ENCODE results near the gene IFFO2. TPM values are rescaled to one million over a fixed set of nuclear protein-coding genes. Genes with fewer than 3 reads are reported as not detected.

The IFFO2 gene
- total and polyA plus RNA-seq, 2 experiments from 2014 or later: 0.71 to 7.5 TPM

DNA sequence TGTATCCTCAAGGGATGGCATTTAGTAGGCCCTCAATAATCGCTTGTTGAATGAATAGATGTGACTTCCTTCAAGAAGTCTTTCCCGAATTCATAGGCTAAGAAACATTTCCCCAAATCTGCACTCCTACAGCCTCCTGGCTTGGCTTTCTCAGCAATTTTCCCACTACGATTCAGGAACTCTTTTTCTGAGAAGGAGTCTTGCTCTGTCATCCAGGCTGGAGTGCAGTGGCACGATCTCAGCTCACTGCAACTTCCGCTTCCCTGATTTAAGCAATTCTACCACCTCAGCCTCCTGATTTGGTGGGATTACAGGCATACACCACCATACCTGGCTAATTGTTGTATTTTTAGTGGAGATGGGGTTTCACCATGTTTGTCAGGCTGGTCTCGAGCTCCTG, 37.9 kb upstream of the IFFO2 start:
- Histone ChIP-seq H3K27me3 (ENCODE audit: insufficient read depth) (no peaks in the 10 kb centered on the region), H3K4me3 (no peak overlapping the region), H4K20me1 (replicated peaks; ENCODE audit: insufficient read depth) (no peaks in the 10 kb centered on the region), H3K27ac (ENCODE audit: low read depth) (no peak overlapping the region), H3K4me2 (no peak overlapping the region), H3K36me3 (ENCODE audit: insufficient read depth) (no peaks in the 10 kb centered on the region), H2AFZ (no peak overlapping the region), H3K79me2 (replicated peaks; ENCODE audit: insufficient read depth) (no peaks in the 10 kb centered on the region), H3K4me1 (ENCODE audit: insufficient read depth) (no peaks in the 10 kb centered on the region), H3K9me2 (ENCODE audit: insufficient read depth) (no peaks in the 10 kb centered on the region; the same call in 1 of the 2 replicates), H3F3A (replicated peaks; ENCODE audit: low read depth) (no peaks in the 10 kb centered on the region)
- Mint-ChIP-seq H3K9me3 (no peaks in the 10 kb centered on the region), H3K4me3 (no peak overlapping the region), H3K27me3 (ENCODE audit: insufficient read depth, low read depth, poor library complexity) (no peaks in the 10 kb centered on the region), H3K36me3 (ENCODE audit: low read depth) (no peaks in the 10 kb centered on the region), H3K27ac (no peak overlapping the region), H3K4me1 (no peaks in the 10 kb centered on the region)
- ATAC-seq (no peak), DNase-seq (ENCODE audit: low spot score) (no peak)
- TF ChIP-seq CREB1 (CRISPR knock-in tag; IDR thresholded peaks at IDR 0.05; ENCODE audit: low read depth) (no peak), EZH2phosphoT487 (IDR thresholded peaks at IDR 0.05; ENCODE audit: unreplicated experiment) (no peak), ZNF114 (CRISPR knock-in tag; IDR thresholded peaks at IDR 0.05) (no peak), JUNB (IDR thresholded peaks at IDR 0.05; ENCODE audit: unreplicated experiment) (no peak), ZNF331 (CRISPR knock-in tag; IDR thresholded peaks at IDR 0.05; ENCODE audit: low read depth) (no peak), EZH2 (IDR thresholded peaks at IDR 0.05; ENCODE audit: low read depth, unreplicated experiment) (no peak), NANOG (IDR thresholded peaks at IDR 0.05; ENCODE audit: borderline replicate concordance) (no peak), STAT1 (IDR thresholded peaks at IDR 0.05; ENCODE audit: unreplicated experiment) (no peak), POLR2AphosphoS5 (IDR thresholded peaks at IDR 0.05; ENCODE audit: low read depth) (no peak)
- TF ChIP-seq, protein P1, sequence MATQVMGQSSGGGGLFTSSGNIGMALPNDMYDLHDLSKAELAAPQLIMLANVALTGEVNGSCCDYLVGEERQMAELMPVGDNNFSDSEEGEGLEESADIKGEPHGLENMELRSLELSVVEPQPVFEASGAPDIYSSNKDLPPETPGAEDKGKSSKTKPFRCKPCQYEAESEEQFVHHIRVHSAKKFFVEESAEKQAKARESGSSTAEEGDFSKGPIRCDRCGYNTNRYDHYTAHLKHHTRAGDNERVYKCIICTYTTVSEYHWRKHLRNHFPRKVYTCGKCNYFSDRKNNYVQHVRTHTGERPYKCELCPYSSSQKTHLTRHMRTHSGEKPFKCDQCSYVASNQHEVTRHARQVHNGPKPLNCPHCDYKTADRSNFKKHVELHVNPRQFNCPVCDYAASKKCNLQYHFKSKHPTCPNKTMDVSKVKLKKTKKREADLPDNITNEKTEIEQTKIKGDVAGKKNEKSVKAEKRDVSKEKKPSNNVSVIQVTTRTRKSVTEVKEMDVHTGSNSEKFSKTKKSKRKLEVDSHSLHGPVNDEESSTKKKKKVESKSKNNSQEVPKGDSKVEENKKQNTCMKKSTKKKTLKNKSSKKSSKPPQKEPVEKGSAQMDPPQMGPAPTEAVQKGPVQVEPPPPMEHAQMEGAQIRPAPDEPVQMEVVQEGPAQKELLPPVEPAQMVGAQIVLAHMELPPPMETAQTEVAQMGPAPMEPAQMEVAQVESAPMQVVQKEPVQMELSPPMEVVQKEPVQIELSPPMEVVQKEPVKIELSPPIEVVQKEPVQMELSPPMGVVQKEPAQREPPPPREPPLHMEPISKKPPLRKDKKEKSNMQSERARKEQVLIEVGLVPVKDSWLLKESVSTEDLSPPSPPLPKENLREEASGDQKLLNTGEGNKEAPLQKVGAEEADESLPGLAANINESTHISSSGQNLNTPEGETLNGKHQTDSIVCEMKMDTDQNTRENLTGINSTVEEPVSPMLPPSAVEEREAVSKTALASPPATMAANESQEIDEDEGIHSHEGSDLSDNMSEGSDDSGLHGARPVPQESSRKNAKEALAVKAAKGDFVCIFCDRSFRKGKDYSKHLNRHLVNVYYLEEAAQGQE (IDR thresholded peaks at IDR 0.05; ENCODE audit: unreplicated experiment): no peak
- TF ChIP-seq, protein P2, sequence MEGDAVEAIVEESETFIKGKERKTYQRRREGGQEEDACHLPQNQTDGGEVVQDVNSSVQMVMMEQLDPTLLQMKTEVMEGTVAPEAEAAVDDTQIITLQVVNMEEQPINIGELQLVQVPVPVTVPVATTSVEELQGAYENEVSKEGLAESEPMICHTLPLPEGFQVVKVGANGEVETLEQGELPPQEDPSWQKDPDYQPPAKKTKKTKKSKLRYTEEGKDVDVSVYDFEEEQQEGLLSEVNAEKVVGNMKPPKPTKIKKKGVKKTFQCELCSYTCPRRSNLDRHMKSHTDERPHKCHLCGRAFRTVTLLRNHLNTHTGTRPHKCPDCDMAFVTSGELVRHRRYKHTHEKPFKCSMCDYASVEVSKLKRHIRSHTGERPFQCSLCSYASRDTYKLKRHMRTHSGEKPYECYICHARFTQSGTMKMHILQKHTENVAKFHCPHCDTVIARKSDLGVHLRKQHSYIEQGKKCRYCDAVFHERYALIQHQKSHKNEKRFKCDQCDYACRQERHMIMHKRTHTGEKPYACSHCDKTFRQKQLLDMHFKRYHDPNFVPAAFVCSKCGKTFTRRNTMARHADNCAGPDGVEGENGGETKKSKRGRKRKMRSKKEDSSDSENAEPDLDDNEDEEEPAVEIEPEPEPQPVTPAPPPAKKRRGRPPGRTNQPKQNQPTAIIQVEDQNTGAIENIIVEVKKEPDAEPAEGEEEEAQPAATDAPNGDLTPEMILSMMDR (conservative IDR thresholded peaks at IDR 0.05; ENCODE audit: low read depth in 2 of 2): no peak
- TF ChIP-seq, protein P3, sequence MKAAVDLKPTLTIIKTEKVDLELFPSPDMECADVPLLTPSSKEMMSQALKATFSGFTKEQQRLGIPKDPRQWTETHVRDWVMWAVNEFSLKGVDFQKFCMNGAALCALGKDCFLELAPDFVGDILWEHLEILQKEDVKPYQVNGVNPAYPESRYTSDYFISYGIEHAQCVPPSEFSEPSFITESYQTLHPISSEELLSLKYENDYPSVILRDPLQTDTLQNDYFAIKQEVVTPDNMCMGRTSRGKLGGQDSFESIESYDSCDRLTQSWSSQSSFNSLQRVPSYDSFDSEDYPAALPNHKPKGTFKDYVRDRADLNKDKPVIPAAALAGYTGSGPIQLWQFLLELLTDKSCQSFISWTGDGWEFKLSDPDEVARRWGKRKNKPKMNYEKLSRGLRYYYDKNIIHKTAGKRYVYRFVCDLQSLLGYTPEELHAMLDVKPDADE (IDR thresholded peaks at IDR 0.05): no peak
- TF ChIP-seq, protein P4, sequence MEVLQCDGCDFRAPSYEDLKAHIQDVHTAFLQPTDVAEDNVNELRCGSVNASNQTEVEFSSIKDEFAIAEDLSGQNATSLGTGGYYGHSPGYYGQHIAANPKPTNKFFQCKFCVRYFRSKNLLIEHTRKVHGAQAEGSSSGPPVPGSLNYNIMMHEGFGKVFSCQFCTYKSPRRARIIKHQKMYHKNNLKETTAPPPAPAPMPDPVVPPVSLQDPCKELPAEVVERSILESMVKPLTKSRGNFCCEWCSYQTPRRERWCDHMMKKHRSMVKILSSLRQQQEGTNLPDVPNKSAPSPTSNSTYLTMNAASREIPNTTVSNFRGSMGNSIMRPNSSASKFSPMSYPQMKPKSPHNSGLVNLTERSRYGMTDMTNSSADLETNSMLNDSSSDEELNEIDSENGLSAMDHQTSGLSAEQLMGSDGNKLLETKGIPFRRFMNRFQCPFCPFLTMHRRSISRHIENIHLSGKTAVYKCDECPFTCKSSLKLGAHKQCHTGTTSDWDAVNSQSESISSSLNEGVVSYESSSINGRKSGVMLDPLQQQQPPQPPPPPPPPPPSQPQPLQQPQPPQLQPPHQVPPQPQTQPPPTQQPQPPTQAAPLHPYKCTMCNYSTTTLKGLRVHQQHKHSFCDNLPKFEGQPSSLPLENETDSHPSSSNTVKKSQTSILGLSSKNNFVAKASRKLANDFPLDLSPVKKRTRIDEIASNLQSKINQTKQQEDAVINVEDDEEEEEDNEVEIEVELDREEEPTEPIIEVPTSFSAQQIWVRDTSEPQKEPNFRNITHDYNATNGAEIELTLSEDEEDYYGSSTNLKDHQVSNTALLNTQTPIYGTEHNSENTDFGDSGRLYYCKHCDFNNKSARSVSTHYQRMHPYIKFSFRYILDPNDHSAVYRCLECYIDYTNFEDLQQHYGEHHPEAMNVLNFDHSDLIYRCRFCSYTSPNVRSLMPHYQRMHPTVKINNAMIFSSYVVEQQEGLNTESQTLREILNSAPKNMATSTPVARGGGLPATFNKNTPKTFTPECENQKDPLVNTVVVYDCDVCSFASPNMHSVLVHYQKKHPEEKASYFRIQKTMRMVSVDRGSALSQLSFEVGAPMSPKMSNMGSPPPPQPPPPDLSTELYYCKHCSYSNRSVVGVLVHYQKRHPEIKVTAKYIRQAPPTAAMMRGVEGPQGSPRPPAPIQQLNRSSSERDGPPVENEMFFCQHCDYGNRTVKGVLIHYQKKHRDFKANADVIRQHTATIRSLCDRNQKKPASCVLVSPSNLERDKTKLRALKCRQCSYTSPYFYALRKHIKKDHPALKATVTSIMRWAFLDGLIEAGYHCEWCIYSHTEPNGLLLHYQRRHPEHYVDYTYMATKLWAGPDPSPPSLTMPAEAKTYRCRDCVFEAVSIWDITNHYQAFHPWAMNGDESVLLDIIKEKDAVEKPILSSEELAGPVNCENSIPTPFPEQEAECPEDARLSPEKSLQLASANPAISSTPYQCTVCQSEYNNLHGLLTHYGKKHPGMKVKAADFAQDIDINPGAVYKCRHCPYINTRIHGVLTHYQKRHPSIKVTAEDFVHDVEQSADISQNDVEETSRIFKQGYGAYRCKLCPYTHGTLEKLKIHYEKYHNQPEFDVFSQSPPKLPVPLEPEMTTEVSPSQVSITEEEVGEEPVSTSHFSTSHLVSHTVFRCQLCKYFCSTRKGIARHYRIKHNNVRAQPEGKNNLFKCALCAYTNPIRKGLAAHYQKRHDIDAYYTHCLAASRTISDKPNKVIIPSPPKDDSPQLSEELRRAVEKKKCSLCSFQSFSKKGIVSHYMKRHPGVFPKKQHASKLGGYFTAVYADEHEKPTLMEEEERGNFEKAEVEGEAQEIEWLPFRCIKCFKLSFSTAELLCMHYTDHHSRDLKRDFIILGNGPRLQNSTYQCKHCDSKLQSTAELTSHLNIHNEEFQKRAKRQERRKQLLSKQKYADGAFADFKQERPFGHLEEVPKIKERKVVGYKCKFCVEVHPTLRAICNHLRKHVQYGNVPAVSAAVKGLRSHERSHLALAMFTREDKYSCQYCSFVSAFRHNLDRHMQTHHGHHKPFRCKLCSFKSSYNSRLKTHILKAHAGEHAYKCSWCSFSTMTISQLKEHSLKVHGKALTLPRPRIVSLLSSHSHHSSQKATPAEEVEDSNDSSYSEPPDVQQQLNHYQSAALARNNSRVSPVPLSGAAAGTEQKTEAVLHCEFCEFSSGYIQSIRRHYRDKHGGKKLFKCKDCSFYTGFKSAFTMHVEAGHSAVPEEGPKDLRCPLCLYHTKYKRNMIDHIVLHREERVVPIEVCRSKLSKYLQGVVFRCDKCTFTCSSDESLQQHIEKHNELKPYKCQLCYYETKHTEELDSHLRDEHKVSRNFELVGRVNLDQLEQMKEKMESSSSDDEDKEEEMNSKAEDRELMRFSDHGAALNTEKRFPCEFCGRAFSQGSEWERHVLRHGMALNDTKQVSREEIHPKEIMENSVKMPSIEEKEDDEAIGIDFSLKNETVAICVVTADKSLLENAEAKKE (CRISPR knock-in tag; IDR thresholded peaks at IDR 0.05): no peak
